H7 (cell line): ENCODE measurements around the gene ZNF175. TPM values are rescaled to one million over a fixed set of nuclear protein-coding genes. Genes with fewer than 3 reads are reported as not detected.
A peak's percentile ranks its signal among the peaks of the same experiment; 100 is the strongest.

ENCODE experiments used
- DNase-seq: peaks from one replicate; pipeline ENCODE4 v3.0.0; 2012
- H3K27me3 ChIP-seq: 2 replicates; pipeline ENCODE4 v1.6.0; 2011; ENCODE audit warnings: mild to moderate bottlenecking, low read length; ENCODE audit not compliant: control insufficient read depth, insufficient read depth
- H3K36me3 ChIP-seq: replicated peaks from 2 replicates; pipeline ENCODE4 v1.5.1; 2011; ENCODE audit warnings: low read length; ENCODE audit not compliant: control insufficient read depth, insufficient read depth
- H3K4me3 ChIP-seq: 2 replicates; pipeline ENCODE4 v1.5.1; 2011; ENCODE audit warnings: low read depth, mild to moderate bottlenecking, control low read depth, low read length, moderate library complexity; ENCODE audit not compliant: insufficient read depth
- total RNA-seq: library from RNA; depleted of rRNA; stranded (reverse); fragments of >200 nt; shearing (Covaris generic); gene quantifications from 2 replicates; pipeline ENCODE4 v1.2.3, GENCODE V29; 2014

ZNF175 gene
- total RNA-seq, 1 experiment from 2014 or later, result 2.4 TPM

DNA sequence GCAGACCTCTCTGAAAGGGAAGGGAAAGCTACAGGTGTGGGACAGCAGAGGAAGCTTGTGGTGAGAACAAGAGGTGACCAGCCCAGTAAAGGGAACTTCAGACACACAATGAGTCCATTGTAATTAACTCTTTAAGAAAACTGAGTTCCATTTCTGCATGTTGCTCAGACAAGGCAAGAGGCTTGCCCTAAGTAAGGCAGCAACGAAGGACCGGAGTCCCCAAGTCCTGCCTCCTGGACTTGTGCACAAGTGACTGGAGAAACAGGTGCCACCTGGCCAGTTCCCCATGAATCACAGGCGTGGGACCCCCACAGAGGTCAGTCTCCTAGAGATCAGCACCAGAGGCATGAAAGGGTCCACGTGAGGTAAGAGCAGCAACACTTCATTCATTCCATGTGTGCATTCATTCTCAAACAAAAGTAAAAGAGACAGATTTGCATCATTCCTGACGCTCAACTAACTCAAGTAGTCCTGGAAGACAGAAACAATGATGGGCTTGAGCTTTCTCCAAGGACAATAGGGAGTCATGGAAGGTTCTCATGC, 24.9 kb upstream of the ZNF175 start:
- no peak overlapping the region for H3K4me3 ChIP-seq
- DNase-seq, result no peak
- no peaks in the 10 kb centered on the region for H3K36me3 ChIP-seq
- no peaks in the 10 kb centered on the region for H3K27me3 ChIP-seq

DNA sequence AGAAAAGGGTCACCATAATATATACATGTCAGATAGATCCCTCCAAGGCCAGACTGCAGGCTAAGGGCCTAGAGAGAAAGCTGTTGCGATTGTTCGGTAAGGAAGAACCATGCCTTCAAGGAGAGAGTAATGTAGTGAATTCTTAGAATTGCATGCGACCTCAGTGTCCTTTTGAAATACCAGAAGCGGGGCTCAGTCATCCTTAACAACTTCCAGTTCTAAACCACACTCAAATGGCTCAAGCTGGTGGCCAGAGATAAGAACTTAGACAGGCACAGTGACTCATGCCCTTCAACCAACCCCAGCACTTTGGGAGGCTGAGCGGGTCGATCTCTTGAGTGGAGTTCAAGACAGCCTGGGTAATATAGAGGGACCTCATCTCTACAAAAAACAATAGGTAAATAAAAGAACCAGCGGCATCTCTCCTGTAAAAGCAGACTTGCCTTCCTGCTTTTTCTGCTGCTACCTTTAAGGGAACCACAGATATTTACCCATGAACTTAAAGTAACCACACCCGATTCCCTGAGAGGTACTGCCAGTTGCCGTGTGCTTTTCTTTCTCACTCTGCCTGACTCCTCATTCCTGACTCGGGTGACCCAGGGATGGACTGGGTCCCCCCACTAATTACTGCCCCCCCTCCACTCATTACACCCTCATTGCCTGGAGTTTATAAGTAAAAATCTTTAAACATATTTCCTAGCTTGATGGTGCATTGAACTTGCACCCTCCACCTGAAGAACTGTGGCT, 24.3 kb upstream of the ZNF175 start:
- Histone ChIP-seq H3K27me3 (no peaks in the 10 kb centered on the region), H3K36me3 (no peaks in the 10 kb centered on the region), H3K4me3 (no peak overlapping the region)
- no peak for DNase-seq

DNA sequence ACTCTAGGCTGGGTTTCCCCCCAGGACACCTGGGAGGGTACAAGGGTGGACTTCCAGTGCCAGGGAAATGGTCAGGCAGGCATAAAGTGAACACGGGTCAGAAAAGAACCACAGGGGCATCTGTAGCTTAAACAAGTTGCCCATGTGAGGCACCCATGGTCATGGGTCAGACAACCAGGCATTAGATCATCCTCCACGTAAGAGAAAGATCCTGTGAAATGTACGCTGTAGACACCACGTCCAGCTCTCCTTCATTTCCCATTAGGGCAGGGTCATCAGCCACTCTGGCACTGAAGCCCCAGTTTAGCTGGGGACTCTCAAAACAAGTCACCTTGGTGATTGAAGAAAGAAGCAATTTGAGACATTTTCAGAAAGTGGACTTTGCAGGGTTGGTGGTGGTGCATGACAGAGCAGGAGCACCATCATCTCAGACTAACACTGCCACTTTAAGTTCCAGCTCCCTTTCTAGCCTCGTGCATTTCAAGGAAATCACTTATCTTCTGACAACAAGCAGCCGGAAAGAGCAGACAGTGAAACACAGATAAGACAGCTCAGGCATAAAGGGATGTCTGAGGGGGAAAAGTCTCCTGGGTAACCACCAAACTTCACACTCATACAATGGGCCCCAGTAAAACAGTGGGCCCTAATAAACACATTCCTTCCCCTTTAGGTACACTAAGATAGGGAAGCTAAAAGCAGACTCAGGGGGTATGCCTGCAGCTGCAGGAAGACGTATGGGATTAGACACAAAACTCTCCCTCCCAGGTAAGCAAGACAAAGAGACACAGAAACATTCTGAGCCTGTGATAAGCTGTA, 23.5 kb upstream of the ZNF175 start:
- no peak for DNase-seq
- H3K36me3 ChIP-seq, result no peaks in the 10 kb centered on the region
- H3K4me3 ChIP-seq, result no peak overlapping the region
- H3K27me3 ChIP-seq, result no peaks in the 10 kb centered on the region

DNA sequence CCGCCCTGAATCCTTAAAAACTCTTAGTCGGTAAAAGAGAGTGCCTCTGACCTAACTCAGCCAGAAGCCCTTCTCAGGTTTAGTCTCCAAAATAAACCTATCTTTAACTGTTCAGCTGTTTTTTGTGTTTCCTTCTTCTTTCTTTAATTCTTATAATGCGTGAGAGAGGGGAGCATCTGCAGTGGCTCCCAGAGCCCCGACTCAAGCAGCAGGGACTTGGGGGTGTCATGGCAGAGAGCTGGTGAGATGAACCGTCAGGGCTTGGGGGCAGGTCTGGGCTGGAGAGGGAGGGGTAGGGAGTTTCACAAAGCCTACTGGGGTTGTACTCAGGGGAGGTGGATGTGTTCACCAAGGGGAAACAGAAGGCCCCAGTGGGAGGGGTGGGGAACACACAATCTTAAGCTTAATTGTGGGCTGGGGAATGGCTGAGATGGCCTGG, 22.9 kb upstream of the ZNF175 start:
- no peak for DNase-seq
- Histone ChIP-seq H3K36me3 (no peaks in the 10 kb centered on the region), H3K4me3 (no peak overlapping the region), H3K27me3 (no peaks in the 10 kb centered on the region)

DNA sequence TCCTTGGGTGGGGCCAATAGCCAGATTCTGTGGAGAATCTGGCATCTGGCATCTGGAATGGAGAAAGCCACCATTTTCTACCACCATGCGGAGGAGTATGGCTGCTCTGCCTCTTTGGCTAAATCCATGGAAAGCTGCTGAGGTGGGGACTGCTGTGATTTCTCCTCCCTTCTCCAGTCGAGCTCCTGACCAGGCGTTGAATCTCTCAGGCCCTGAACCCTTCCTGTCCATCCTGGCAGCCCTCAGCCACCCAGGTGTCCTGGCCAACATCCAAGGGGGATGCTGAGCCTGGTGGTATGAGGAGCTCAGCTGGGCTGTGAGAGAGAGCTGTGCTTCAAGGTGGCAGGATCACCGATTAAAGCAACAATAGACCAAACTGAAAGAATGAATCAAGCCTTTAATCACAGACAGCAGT, 22.2 kb upstream of the ZNF175 start:
- no peak overlapping the region for H3K4me3 ChIP-seq
- H3K27me3 ChIP-seq, result no peaks in the 10 kb centered on the region
- no peak for DNase-seq
- no peaks in the 10 kb centered on the region for H3K36me3 ChIP-seq

DNA sequence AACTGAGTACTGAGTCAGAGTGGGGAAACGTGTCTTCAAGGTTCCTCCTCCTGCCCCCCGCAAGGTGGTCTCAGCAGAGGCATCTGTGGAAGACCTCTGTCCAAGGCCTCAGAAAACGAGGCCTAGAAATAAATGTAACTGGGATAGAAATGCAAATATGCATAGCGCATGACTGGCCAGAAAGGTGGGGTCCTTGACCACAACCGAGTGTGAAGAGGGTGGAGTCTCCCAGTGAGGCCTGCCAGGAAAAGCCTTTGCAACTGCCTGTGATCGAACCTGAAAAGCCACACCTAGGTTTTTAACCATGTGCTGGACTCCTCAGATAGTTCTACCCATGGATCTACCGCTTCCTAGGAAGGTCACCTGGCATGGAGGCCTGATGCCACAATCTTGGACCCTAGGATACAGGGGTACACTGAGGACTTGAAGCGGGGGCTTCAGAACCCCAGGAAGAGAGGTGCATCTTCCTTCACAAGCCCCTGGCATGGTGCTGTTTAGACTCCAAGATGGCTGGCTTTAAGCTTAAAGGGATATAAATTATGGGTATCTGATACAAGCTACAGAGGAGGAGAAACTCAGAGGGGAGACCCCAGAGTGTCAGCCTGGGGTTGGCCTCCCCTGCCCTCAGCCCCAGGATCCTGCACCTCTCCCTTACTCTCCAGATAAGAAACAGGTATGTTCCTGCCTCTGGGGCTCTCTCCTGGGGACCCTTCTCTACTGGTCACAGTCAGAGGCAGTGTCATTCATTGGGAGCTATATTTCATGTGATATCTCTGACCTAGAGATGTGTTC, 21.4 kb upstream of the ZNF175 start:
- H3K27me3 ChIP-seq, result no peaks in the 10 kb centered on the region
- DNase-seq, result no peak
- no peak overlapping the region for H3K4me3 ChIP-seq
- H3K36me3 ChIP-seq, result no peaks in the 10 kb centered on the region

DNA sequence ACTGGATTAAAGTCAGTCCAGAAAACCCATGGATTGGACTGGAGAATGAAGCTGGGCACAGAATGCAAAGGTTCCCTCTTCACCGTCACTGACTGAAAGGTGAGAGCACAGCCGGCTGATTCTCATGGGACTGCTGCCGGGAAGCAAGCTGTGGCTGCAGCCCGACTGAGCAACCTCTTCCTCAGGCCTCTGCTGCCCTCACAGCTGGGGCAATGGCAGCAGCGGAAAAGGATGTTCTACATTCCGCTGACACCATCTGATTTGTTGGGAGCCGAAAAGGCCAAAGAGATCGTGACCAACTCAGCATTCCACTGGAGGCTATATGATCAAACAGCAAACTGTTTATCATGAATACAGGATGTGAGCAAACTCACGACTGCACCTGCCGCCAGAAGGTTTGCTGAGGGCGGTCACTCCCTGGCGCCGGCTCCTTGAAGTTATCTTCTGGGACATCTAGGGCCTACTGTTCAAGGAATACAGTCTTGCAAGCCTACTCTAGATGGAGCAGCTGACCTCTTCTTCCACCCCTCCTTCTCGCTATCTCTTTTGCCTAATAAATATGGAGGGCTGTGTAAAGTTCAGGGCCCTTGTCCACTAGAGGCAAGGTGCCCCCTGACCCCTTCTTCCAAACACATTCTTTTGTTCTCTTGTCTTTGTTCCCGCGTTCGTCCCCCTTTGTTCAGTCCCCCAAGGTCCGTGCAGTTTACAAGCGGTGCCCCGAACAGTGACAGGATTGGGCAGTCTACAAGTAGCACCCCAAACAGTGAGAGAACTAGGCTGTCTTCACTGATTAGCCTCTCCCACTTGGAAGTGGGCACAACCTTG, 20.0 kb upstream of the ZNF175 start:
- no peaks in the 10 kb centered on the region for H3K27me3 ChIP-seq
- DNase-seq, result no peak
- no peaks in the 10 kb centered on the region for H3K36me3 ChIP-seq
- H3K4me3 ChIP-seq, result no peak overlapping the region

DNA sequence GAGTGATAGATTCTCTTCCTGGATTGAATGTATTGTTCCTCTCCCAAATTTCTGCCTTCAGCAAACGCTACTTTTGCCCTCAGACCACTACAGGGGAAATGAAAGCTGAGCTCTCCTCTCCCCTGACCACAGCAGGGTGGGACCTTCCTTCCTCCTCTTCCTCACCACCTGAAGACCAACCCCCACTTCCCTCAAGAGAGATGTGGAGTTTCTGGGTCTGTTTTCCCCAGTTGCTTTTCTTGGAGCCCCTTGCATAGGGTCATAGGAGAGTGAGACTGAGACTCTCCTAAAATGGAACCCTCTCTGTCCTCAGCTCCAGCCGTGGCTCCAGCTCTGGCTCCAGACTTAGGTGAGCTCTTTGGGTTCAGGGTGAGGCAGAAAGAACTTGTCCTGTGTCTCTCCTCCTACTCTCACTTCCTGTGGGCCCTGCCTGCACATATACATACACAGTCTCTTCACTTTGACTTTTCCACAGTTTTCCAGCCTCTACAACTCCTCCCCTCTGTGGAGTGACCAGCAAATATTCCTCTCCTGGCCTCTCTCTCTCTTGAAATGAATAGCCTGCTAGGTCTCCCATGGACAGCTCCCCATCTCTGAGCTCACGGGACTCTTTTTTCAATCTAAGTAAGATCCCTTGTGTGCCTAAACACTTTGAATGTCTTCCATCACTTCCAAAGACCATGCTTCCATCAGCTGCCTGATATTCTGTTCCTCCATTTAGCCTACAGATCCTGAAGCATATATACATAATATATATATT, 19.2 kb upstream of the ZNF175 start:
- Histone ChIP-seq H3K27me3 (no peaks in the 10 kb centered on the region), H3K4me3 (no peak overlapping the region), H3K36me3 (no peaks in the 10 kb centered on the region)
- DNase-seq, result no peak

DNA sequence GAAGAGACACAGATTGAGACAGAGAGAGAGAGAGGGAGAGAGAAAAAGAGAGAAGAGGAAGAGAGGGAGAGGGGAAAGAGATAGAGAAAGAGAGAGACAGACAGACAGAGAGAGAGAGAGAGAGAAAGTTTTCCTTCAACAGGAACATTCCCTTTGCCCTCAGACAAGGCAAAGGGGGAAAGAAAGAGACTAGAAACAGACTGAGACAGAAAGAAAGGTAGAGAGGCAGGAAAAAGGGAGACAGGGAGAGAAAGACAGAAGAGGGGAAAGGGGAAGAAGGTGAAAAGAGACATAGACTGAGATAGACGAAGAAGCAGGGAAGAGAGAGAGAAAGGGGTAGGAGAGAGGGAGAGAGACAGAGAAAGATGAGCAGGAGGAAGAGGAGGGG, 18.5 kb upstream of the ZNF175 start:
- no peaks in the 10 kb centered on the region for H3K27me3 ChIP-seq
- H3K36me3 ChIP-seq, result no peaks in the 10 kb centered on the region
- DNase-seq, result no peak
- no peak overlapping the region for H3K4me3 ChIP-seq

DNA sequence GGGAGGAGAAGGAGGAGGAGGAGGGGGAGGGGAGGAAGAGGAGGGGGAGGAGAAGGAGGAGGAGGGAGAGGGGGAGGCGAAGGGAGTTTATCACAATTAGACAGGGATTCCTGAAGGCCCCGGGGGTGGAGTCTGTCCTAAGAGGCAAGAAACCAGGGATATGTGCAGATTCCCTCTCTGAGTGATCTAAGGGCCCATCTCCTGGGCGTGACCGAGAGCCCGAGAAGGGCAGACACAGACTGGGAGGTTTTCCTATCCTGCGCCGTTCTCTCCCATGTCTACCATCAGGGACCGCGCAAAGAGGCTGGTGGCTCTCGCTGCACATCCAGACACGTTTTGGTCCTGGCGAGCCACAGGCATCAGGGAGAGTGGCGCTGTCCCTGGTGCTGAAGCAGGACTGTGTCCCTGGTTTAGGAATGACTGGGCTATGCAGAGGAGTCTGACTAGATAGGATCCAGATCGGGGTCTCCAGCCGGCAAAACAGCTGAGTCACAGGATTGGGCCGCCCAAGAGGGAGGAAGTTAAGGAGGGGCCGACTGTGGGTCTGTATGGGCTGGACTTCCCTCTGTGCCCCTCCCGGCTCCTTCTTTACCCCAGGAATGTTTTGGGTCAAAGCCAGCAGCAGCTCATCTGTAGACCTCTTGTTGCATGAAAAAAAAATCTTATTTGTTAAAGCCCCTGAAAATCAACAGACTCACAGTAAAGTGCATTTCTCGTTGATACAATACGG, 17.9 kb upstream of the ZNF175 start:
- Histone ChIP-seq H3K27me3 (no peaks in the 10 kb centered on the region), H3K4me3 (no peak overlapping the region)
- peak; percentile 66 for DNase-seq

DNA sequence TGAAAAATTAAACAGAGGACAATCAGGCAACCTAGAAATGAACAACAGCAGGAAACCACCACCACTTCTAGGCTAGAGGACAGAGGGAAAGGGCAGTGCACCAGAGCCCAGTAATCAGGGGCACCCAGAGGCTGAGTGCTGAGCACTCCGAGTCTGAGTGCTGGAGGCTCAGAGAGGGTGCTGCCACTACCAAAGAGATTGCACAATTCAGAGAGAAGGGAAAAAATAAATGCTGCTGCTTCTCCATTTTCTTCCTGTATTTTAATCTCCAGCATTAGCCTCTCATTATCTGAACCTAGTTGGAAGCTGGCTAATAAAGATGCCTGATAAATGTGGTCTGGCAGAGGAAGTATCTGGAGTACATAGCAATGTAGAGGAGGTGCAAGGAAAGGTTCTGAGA, 11.8 kb upstream of the ZNF175 start:
- H3K36me3 ChIP-seq, result no peaks in the 10 kb centered on the region
- H3K27me3 ChIP-seq, result no peaks in the 10 kb centered on the region; the same call in 1 of the 2 replicates

More for the DNA sequence above, 17.9 kb upstream of the ZNF175 start:
- H3K36me3 ChIP-seq, result no peaks in the 10 kb centered on the region

DNA sequence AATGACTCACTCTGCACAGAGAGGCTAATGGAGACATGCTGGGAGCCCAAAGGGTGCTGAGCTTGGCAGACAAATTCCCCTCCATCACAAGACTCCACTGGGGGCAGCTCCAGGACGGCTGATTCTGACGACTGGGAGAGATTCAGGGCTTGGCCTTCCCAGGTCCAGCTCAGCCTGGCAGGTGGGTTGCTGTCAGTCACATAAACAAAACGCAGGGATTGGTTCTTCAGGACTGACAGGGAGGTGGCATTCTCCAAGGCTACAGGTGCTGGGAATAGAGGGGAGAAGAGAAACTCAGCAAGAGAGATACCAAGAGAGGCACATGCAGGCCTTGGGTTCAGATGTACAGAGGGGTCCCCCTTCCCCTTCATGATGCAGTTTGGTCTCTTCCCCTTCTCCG, 10.7 kb upstream of the ZNF175 start:
- Histone ChIP-seq H3K4me3 (no peak overlapping the region), H3K36me3 (no peaks in the 10 kb centered on the region), H3K27me3 (no peaks in the 10 kb centered on the region; the same call in 1 of the 2 replicates)
- no peak for DNase-seq

More for the DNA sequence above, 11.8 kb upstream of the ZNF175 start:
- H3K4me3 ChIP-seq, result no peak overlapping the region
- no peak for DNase-seq

DNA sequence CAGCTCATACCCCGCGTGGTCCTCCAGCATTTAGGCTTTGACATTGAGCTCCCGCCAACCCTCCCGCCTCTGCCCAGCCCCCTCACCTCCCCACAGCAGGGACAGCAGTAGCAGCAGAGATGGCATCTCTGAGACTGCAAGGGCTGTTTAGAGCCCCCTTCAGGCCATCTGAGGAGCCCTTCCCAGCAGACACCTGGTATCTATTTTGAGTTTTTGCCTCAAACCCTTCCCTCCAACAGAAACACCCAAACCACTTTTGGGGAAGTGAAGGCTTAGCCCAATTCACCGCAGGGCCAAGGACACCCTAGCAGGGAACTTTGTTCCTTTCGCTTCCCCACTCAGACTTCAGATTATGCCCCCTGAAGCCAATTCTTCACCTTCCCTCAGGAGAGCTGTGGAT, 6.3 kb upstream of the ZNF175 start:
- Histone ChIP-seq H3K36me3 (no peaks in the 10 kb centered on the region), H3K27me3 (no peaks in the 10 kb centered on the region; the same call in 1 of the 2 replicates), H3K4me3 (no peak overlapping the region)
- DNase-seq, result no peak
